H1 (cell line): ENCODE data around the gene CCIN. TPM values are rescaled to one million over a fixed set of nuclear protein-coding genes. Genes with fewer than 3 reads are reported as not detected.

Source experiments
- CTCF ChIA-PET: fragments of 300-600 bp; sonication (Branson Sonifier 250); formaldehyde crosslinking; loops from one replicate; lab custom pipeline; 2021; ENCODE audit not compliant: partially characterized antibody; lab: Charles Lee
- POLR2A ChIA-PET: fragments of 300-600 bp; sonication (Branson Sonifier 250); formaldehyde crosslinking; loops from one replicate; lab custom pipeline; 2021; ENCODE audit warnings: inconsistent platforms; ENCODE audit not compliant: partially characterized antibody; lab: Charles Lee
- DNase-seq, 2 experiments: peaks; one replicate each; pipeline versions ENCODE4 v3.0.0 to v3.0.0-alpha.2; 2010 to 2022; ENCODE audit warnings: low spot score in 2 of 2, low read depth in 1 of 2, mixed read lengths in 1 of 2
- FAIRE-seq: peaks from 2 replicates; lab custom pipeline; 2011; peaks lifted over from hg19 to GRCh38; lab: Jason Lieb, UNC
- H2AFZ ChIP-seq: 2 replicates; pipeline ENCODE4 v1.8.1; 2012; ENCODE audit warnings: low read length, inconsistent platforms
- H2AK5ac ChIP-seq: 2 replicates; pipeline ENCODE4 v1.6.1; 2013; ENCODE audit warnings: low read depth, low read length
- H2BK120ac ChIP-seq: replicated peaks from 2 replicates; pipeline ENCODE3; 2013; ENCODE audit warnings: low read depth, low read length, inconsistent platforms
- H2BK12ac ChIP-seq: 2 replicates; pipeline ENCODE4 v1.6.1; 2013; ENCODE audit warnings: low read depth, low read length
- H2BK15ac ChIP-seq: 2 replicates; pipeline ENCODE4 v1.6.1; 2013; ENCODE audit warnings: low read length
- H2BK20ac ChIP-seq: 2 replicates; pipeline ENCODE4 v1.6.1; 2013; ENCODE audit warnings: low read length
- H2BK5ac ChIP-seq: 2 replicates; pipeline ENCODE4 v1.6.1; 2013; ENCODE audit warnings: low read depth, low read length
- H3K14ac ChIP-seq: 2 replicates; pipeline ENCODE4 v1.6.1; 2013; ENCODE audit warnings: inconsistent platforms; ENCODE audit not compliant: insufficient read length
- H3K18ac ChIP-seq: 2 replicates; pipeline ENCODE4 v1.6.1; 2013; ENCODE audit warnings: low read length; ENCODE audit errors: extremely low read depth
- H3K23ac ChIP-seq: 2 replicates; pipeline ENCODE4 v1.6.1; 2013; ENCODE audit warnings: inconsistent platforms; ENCODE audit not compliant: insufficient read length
- H3K23me2 ChIP-seq: 2 replicates; pipeline ENCODE4 v1.6.1; 2013; ENCODE audit warnings: low read depth, low read length
- H3K27ac ChIP-seq: 2 replicates; pipeline ENCODE4 v1.6.1; 2011; ENCODE audit warnings: low read depth, low read length, inconsistent platforms
- H3K27me3 ChIP-seq, 4 experiments: replicated peaks in 1 of 4; 1 replicate in 1 of 4; 2 replicates in 3 of 4; pipeline versions ENCODE4 v1.6.1 to v1.8.1; 2011 to 2013; ENCODE audit warnings: low read length in 3 of 4, mild to moderate bottlenecking in 3 of 4, inconsistent platforms in 2 of 4, mixed read lengths in 2 of 4, moderate library complexity in 1 of 4; ENCODE audit not compliant: control insufficient read depth in 3 of 4, insufficient read depth in 3 of 4; ENCODE audit errors: extremely low read depth in 1 of 4
- H3K36me3 ChIP-seq, 4 experiments: 2 replicates each; pipeline versions ENCODE4 v1.6.1 to v1.8.1; 2011 to 2013; ENCODE audit warnings: mild to moderate bottlenecking in 4 of 4, low read length in 3 of 4, moderate library complexity in 2 of 4, control low read depth in 1 of 4, inconsistent platforms in 1 of 4; ENCODE audit not compliant: insufficient read depth in 4 of 4, control insufficient read depth in 2 of 4
- H3K4ac ChIP-seq: replicated peaks from 2 replicates; pipeline ENCODE3; 2013; ENCODE audit warnings: low read length, low read depth, mixed read lengths, inconsistent platforms; ENCODE audit not compliant: insufficient read length
- H3K4me1 ChIP-seq, 4 experiments: replicated peaks in 1 of 4; 1 replicate in 1 of 4; 2 replicates in 3 of 4; pipeline versions ENCODE4 v1.6.1 to v1.8.1; 2011 to 2013; ENCODE audit warnings: low read length in 3 of 4, inconsistent platforms in 2 of 4, mixed read lengths in 1 of 4; ENCODE audit not compliant: insufficient read depth in 4 of 4, control insufficient read depth in 3 of 4
- H3K4me2 ChIP-seq, 2 experiments: 2 replicates each; pipeline versions ENCODE4 v1.6.1 to v1.8.1; 2011 to 2013; ENCODE audit warnings: low read depth in 2 of 2, low read length in 2 of 2, control low read depth in 1 of 2, inconsistent platforms in 1 of 2, mild to moderate bottlenecking in 1 of 2; ENCODE audit not compliant: insufficient read depth in 1 of 2
- H3K4me3 ChIP-seq, 4 experiments: fragments of 200-600, 300-600 bp in 1 of 4; sonication (generic), shearing (Covaris generic), sonication (Bioruptor Twin) in 1 of 4; 2 replicates each; pipeline versions ENCODE4 v1.5.1 to v1.8.1; 2011 to 2016; ENCODE audit warnings: low read length in 4 of 4, low read depth in 3 of 4, control low read depth in 2 of 4, inconsistent platforms in 2 of 4, mild to moderate bottlenecking in 2 of 4, mixed read lengths in 1 of 4, moderate library complexity in 1 of 4; ENCODE audit not compliant: insufficient read depth in 2 of 4; ENCODE audit errors: extremely low read depth in 1 of 4
- H3K56ac ChIP-seq: replicated peaks from 2 replicates; pipeline ENCODE3; 2013; ENCODE audit warnings: low read depth, mild to moderate bottlenecking, mixed read lengths, low read length, inconsistent platforms; ENCODE audit not compliant: insufficient read length
- H3K79me1 ChIP-seq: 2 replicates; pipeline ENCODE4 v1.6.1; 2013; ENCODE audit warnings: low read depth, low read length, control low read depth
- H3K79me2 ChIP-seq, 2 experiments: 2 replicates each; pipeline versions ENCODE4 v1.6.1 to v1.8.1; 2012 to 2013; ENCODE audit warnings: low read length in 2 of 2, mild to moderate bottlenecking in 2 of 2, inconsistent platforms in 1 of 2; ENCODE audit not compliant: insufficient read depth in 2 of 2, control insufficient read depth in 1 of 2
- H3K9ac ChIP-seq, 4 experiments: replicated peaks in 1 of 4; 1 replicate in 1 of 4; 2 replicates in 3 of 4; pipeline versions ENCODE4 v1.6.1 to v1.8.1; 2011 to 2013; ENCODE audit warnings: low read depth in 3 of 4, low read length in 3 of 4, control low read depth in 2 of 4, mild to moderate bottlenecking in 2 of 4, moderate library complexity in 2 of 4, inconsistent platforms in 1 of 4; ENCODE audit errors: extremely low read depth in 1 of 4
- H3K9me3 ChIP-seq, 2 experiments: 2 replicates each; pipeline versions ENCODE4 v1.6.1 to v1.8.1; 2012 to 2013; ENCODE audit warnings: mild to moderate bottlenecking in 2 of 2, moderate library complexity in 2 of 2, control low read depth in 1 of 2, inconsistent platforms in 1 of 2, low read depth in 1 of 2, low read length in 1 of 2, mixed read lengths in 1 of 2; ENCODE audit not compliant: insufficient read depth in 2 of 2
- H4K20me1 ChIP-seq, 2 experiments: replicated peaks in 1 of 2; 2 replicates each; pipeline versions ENCODE3 to v1.8.1; 2011 to 2013; ENCODE audit warnings: inconsistent platforms in 2 of 2, low read length in 2 of 2, mild to moderate bottlenecking in 1 of 2; ENCODE audit not compliant: insufficient read depth in 2 of 2, control insufficient read depth in 1 of 2
- H4K5ac ChIP-seq: 2 replicates; pipeline ENCODE4 v1.6.1; 2013; ENCODE audit warnings: low read length, low read depth, mixed read lengths, inconsistent platforms; ENCODE audit not compliant: insufficient read length
- H4K8ac ChIP-seq: 2 replicates; pipeline ENCODE4 v1.8.0; 2013; ENCODE audit warnings: mild to moderate bottlenecking, moderate library complexity, low read length, inconsistent platforms; ENCODE audit not compliant: insufficient read depth; ENCODE audit errors: extremely low read depth
- H4K91ac ChIP-seq: replicated peaks from 2 replicates; pipeline ENCODE3; 2013; ENCODE audit warnings: low read length, mixed read lengths, inconsistent platforms; ENCODE audit not compliant: insufficient read length
- BACH1 ChIP-seq: IDR thresholded peaks from 2 replicates; pipeline ENCODE4 v1.6.1; 2012; ENCODE audit warnings: low read length, improper control_type of control experiment
- E2F6 ChIP-seq: IDR thresholded peaks from 2 replicates; pipeline ENCODE4 v1.6.1; 2012; ENCODE audit warnings: inconsistent platforms
- POLR2A ChIP-seq, 2 experiments: IDR thresholded peaks; 1 replicate in 1 of 2; 2 replicates in 1 of 2; pipeline ENCODE4 v1.6.1; 2011; ENCODE audit warnings: low read depth in 2 of 2, low read length in 2 of 2, mild to moderate bottlenecking in 2 of 2; ENCODE audit errors: control extremely low read depth in 1 of 2
- WGBS, 2 experiments: shearing (Covaris generic) in 1 of 2; methylation state at CpG; one replicate each; pipeline versions ENCODE4 v1.1.6 to v1.1.7; 2013 to 2015; ENCODE audit warnings: low lambda C conversion rate in 2 of 2, mixed read lengths in 2 of 2, inconsistent platforms in 1 of 2, low coverage in 1 of 2, missing lambda C conversion rate in 1 of 2; ENCODE audit not compliant: insufficient replicate concordance in 2 of 2, insufficient coverage in 1 of 2, insufficient read length in 1 of 2; ENCODE audit errors: extremely low coverage in 1 of 2, missing lambda C conversion rate in 1 of 2; 5-methylcytosine and 5-hydroxymethylcytosine counted together
- polyA plus RNA-seq, 7 experiments: library from polyadenylated mRNA; depleted of rRNA in 3 of 7; stranded (reverse) in 5 of 7; unstranded in 2 of 7; fragments of >200 nt in 5 of 7; fragments of 200-250 nt in 2 of 7; gene quantifications; 1 replicate in 5 of 7; 2 replicates in 1 of 7; 4 replicates in 1 of 7; pipeline versions ENCODE4 v1.2.1 to v1.2.3, GENCODE V29; 2011 to 2013; ENCODE audit warnings: missing spikeins in 2 of 7, mixed read lengths in 2 of 7
- total RNA-seq: library from RNA; stranded (reverse); fragmentation: NEBNext Ultra II Directional; extraction: Animal tissue kit (Norgen Biotek cat#: 25700); gene quantifications from 2 replicates; pipeline ENCODE4 v1.2.1, GENCODE V29; 2021

CCIN gene
- total and polyA plus RNA-seq, 2 of the 8 experiments (the other 6 are each of a cell fraction or from before 2014, with no cell fraction given) = 0.19 to 0.21 TPM

DNA sequence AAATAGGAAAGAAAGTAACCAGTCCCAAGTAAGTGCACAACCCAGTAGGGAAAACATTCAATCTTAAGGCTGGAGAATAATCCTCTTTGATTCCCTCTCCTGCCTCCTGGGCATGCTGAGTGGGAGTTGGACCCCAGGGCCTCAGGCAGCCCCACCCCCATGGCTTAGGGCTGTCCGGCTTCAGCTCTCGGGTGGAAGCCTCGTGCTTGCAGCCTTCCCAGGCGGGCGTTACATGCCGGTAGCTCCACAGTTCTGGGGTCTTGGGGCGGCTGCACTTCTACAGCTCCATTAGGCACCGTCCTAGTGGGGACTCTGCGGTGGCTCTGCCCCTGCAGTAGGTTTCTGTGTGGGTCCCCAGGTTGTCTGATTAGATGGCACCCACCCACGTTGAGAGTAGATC, 22.5 kb upstream of the CCIN start:
- no peak for DNase-seq
- TF ChIP-seq POLR2A (IDR thresholded peaks at IDR 0.05; ENCODE audit: control extremely low read depth in 1 of 2, low read depth in 2 of 2, low read length in 2 of 2) (no peak), BACH1 (no peak), E2F6 (no peak)

More for the DNA sequence above, 22.5 kb upstream of the CCIN start:
- no peak overlapping the region for H3K18ac ChIP-seq
- H3K14ac ChIP-seq = no peak overlapping the region
- no peak overlapping the region for H3K56ac ChIP-seq
- H3K27me3 ChIP-seq = no peaks in the 10 kb centered on the region
- H4K8ac ChIP-seq = no peak overlapping the region
- ChIA-PET CTCF (interaction anchor here (0.8 to 5.3 kb wide), 2 partner anchors 18 to 37 kb away, joined by 3 to 48 read pairs; no protein-coding TSS in a partner anchor), POLR2A (interaction anchor here (0.8 to 1.4 kb wide), 2 partner anchors 43 to 106 kb away, joined by 3 read pairs; no protein-coding TSS in a partner anchor)
- peaks cover 0 to 4% (median 0%) of the 10 kb centered on the region in 4 experiments; a peak in 1 of 7 replicates for H3K4me1 ChIP-seq
- no peak overlapping the region for H2BK5ac ChIP-seq
- no peak overlapping the region for H2AK5ac ChIP-seq
- H2AFZ ChIP-seq = no peak overlapping the region
- H2BK12ac ChIP-seq = no peak overlapping the region
- H4K5ac ChIP-seq = no peak overlapping the region
- no peak overlapping the region for H3K9ac ChIP-seq
- H3K4me3 ChIP-seq = no peak overlapping the region
- H2BK120ac ChIP-seq = no peak overlapping the region
- 85% methylated on average over 10 of the region's 10 CpGs; no CpG with 5 or more reads in 1 of the 2 experiments for WGBS, 2 experiments
- H2BK20ac ChIP-seq = no peak overlapping the region
- no peaks in the 10 kb centered on the region for H3K79me2 ChIP-seq
- peaks cover 0 to 7% of the 10 kb centered on the region in 2 experiments; a peak in 2 of 4 replicates for H3K9me3 ChIP-seq
- peaks cover 4% of the 10 kb centered on the region; the same call in 1 of the 2 replicates for H3K23me2 ChIP-seq
- no peak overlapping the region for H2BK15ac ChIP-seq
- H3K23ac ChIP-seq = no peak overlapping the region
- H3K79me1 ChIP-seq = no peaks in the 10 kb centered on the region
- no peak for FAIRE-seq
- peaks cover 0 to 4% of the 10 kb centered on the region in 2 experiments for H4K20me1 ChIP-seq
- no peaks in the 10 kb centered on the region; a peak in 1 of 8 replicates for H3K36me3 ChIP-seq
- no peak overlapping the region for H3K4me2 ChIP-seq
- H3K4ac ChIP-seq = no peak overlapping the region
- H3K27ac ChIP-seq = no peak overlapping the region
- no peak overlapping the region for H4K91ac ChIP-seq
